K562 (cell line): ENCODE results near the gene RPTN.

Source experiments
- ATF2 ChIP-seq: sonication (generic); formaldehyde crosslinking; IDR thresholded peaks from 2 replicates; pipeline ENCODE4 v1.8.1; 2022; ENCODE audit warnings: missing genetic modification reagents
- CTCF ChIP-seq, 3 experiments: IDR thresholded peaks in 2 of 3; conservative IDR thresholded peaks in 1 of 3; 2 replicates each; pipeline ENCODE4 v1.5.1; 2011 to 2012; ENCODE audit warnings: low read length in 3 of 3, mild to moderate bottlenecking in 3 of 3, control low read depth in 2 of 3, improper control_type of control experiment in 1 of 3, inconsistent platforms in 1 of 3, low read depth in 1 of 3, mixed read lengths in 1 of 3, moderate library complexity in 1 of 3; ENCODE audit not compliant: insufficient read depth in 2 of 3
- FOXM1 ChIP-seq, 2 experiments: fragments of 450-650 bp in 1 of 2; sonication (generic) in 1 of 2; formaldehyde crosslinking in 1 of 2; IDR thresholded peaks; 2 replicates each; pipeline versions ENCODE4 v1.6.1 to v1.9.0; 2017 to 2022; ENCODE audit warnings: low read depth in 2 of 2, mild to moderate bottlenecking in 2 of 2, missing genetic modification reagents in 1 of 2, moderate library complexity in 1 of 2
- TAL1 ChIP-seq: fragments of 450-650 bp; IDR thresholded peaks from 2 replicates; pipeline ENCODE4 v1.6.1; 2016; ENCODE audit warnings: mild to moderate bottlenecking
- YY1 ChIP-seq, 3 experiments: IDR thresholded peaks; 2 replicates each; pipeline ENCODE4 v1.6.1; 2011; ENCODE audit warnings: low read length in 2 of 3, mild to moderate bottlenecking in 2 of 3, moderate library complexity in 2 of 3, borderline replicate concordance in 1 of 3, control low read depth in 1 of 3, low read depth in 1 of 3; ENCODE audit not compliant: insufficient read depth in 3 of 3, insufficient replicate concordance in 2 of 3, control insufficient read depth in 1 of 3, insufficient read length in 1 of 3; ENCODE audit errors: extremely low read depth in 1 of 3

GRCh38 chr1:152112101-152112884 is 46.7 kb downstream of the RPTN start:
- TF ChIP-seq YY1 (IDR thresholded peaks at IDR 0.05; ENCODE audit: borderline replicate concordance in 1 of 3, control insufficient read depth in 1 of 3, extremely low read depth in 1 of 3, insufficient read depth in 3 of 3, insufficient read length in 1 of 3, insufficient replicate concordance in 2 of 3, low read depth in 1 of 3, low read length in 2 of 3) (no peak), FOXM1 (IDR thresholded peaks at IDR 0.05; ENCODE audit: low read depth) (no peak), FOXM1 (CRISPR knock-in tag; IDR thresholded peaks at IDR 0.05; ENCODE audit: low read depth) (no peak), CTCF (IDR thresholded peaks at IDR 0.05 in 2 of 3, conservative IDR thresholded peaks at IDR 0.05 in 1 of 3; ENCODE audit: insufficient read depth in 2 of 3, low read depth in 1 of 3, low read length in 3 of 3) (no peak), TAL1 (no peak), ATF2 (CRISPR knock-in tag) (no peak)
